CD4-positive, alpha-beta T cell treated with Interleukin-17A for 1 hour (primary cell): ENCODE measurements around the gene FBXW8.

Experiments used
- DNase-seq: peaks from one replicate; pipeline ENCODE4 v3.0.0-alpha.2; 2020

The FBXW8 gene

GRCh38 chr12:116959198-116959460 is 48.4 kb downstream of the FBXW8 start:
- no peak for DNase-seq

GRCh38 chr12:116959845-116960514 is 49.2 kb downstream of the FBXW8 start:
- peak; percentile 15 for DNase-seq

- no peak for DNase-seq
Observed at GRCh38 chr12:116962197-116962596, 51.4 kb downstream of the FBXW8 start.

- DNase-seq, result no peak
Observed at GRCh38 chr12:116962783-116963356, 52.1 kb downstream of the FBXW8 start.

GRCh38 chr12:116964054-116965050 is 53.6 kb downstream of the FBXW8 start:
- no peak for DNase-seq

GRCh38 chr12:116968986-116969385 is 58.2 kb downstream of the FBXW8 start:
- DNase-seq, result no peak

GRCh38 chr12:116969615-116970585 is 59.1 kb downstream of the FBXW8 start:
- no peak for DNase-seq

GRCh38 chr12:116971222-116971621 is 60.5 kb downstream of the FBXW8 start:
- no peak for DNase-seq

- no peak for DNase-seq
Observed at GRCh38 chr12:116975779-116976393, 65.1 kb downstream of the FBXW8 start.

GRCh38 chr12:116977465-116978380 is 67.0 kb downstream of the FBXW8 start:
- no peak for DNase-seq

- DNase-seq, result no peak
Observed at GRCh38 chr12:116978791-116979508, 68.2 kb downstream of the FBXW8 start.

- DNase-seq, result no peak
Observed at GRCh38 chr12:116980083-116980482, 69.3 kb downstream of the FBXW8 start.

- no peak for DNase-seq
Observed at GRCh38 chr12:116982791-116983411, 72.2 kb downstream of the FBXW8 start.

GRCh38 chr12:116984098-116984497 is 73.3 kb downstream of the FBXW8 start:
- no peak for DNase-seq

GRCh38 chr12:116990329-116990728 is 79.6 kb downstream of the FBXW8 start:
- no peak for DNase-seq

GRCh38 chr12:116990971-116991966 is 80.5 kb downstream of the FBXW8 start:
- DNase-seq, result no peak

GRCh38 chr12:116996093-116996492 is 85.3 kb downstream of the FBXW8 start:
- DNase-seq, result no peak

- DNase-seq, result no peak
Observed at GRCh38 chr12:116996621-116997020, 85.9 kb downstream of the FBXW8 start.

GRCh38 chr12:116999066-116999465 is 88.3 kb downstream of the FBXW8 start:
- no peak for DNase-seq
